Neural cell (in vitro differentiated cells): ENCODE data around the gene NDUFA8. TPM values are rescaled to one million over a fixed set of nuclear protein-coding genes. Genes with fewer than 3 reads are reported as not detected.

ENCODE experiments used
- H2AFZ ChIP-seq: fragments of 200-600, 300-800 bp; sonication (generic), shearing (Covaris generic); 2 replicates; pipeline ENCODE4 v1.6.0; 2014; ENCODE audit warnings: low read depth, mild to moderate bottlenecking, antibody characterized with exemption, low read length, moderate library complexity
- H3F3A ChIP-seq: fragments of 200-600 bp; shearing (Covaris generic); 2 replicates; pipeline ENCODE4 v1.6.1; 2016; ENCODE audit warnings: mild to moderate bottlenecking, moderate library complexity, mixed read lengths, antibody characterized with exemption, low read length; ENCODE audit not compliant: insufficient read depth, poor library complexity, severe bottlenecking
- H3K27ac ChIP-seq: fragments of 200-600, 300-800 bp; sonication (generic), shearing (Covaris generic); 2 replicates; pipeline ENCODE4 v1.5.1; 2014; ENCODE audit warnings: mild to moderate bottlenecking, low read length, moderate library complexity
- H3K27me3 ChIP-seq: fragments of 300-800, 200-600 bp; sonication (generic), shearing (Covaris generic); 2 replicates; pipeline ENCODE4 v1.6.0; 2014; ENCODE audit warnings: mild to moderate bottlenecking, low read depth, low read length, moderate library complexity; ENCODE audit not compliant: insufficient read depth
- H3K36me3 ChIP-seq: fragments of 300-800, 200-600 bp; sonication (generic), shearing (Covaris generic); 2 replicates; pipeline ENCODE4 v1.5.1; 2014; ENCODE audit warnings: mild to moderate bottlenecking, antibody characterized with exemption, low read length, moderate library complexity; ENCODE audit not compliant: insufficient read depth
- H3K4me2 ChIP-seq: fragments of 300-800, 200-600 bp; sonication (generic), shearing (Covaris generic); 2 replicates; pipeline ENCODE4 v1.6.0; 2014; ENCODE audit warnings: mild to moderate bottlenecking, low read length
- H3K4me3 ChIP-seq: fragments of 300-800, 200-600 bp; sonication (generic), shearing (Covaris generic); 2 replicates; pipeline ENCODE4 v1.5.1; 2014; ENCODE audit warnings: mild to moderate bottlenecking, low read length, moderate library complexity
- H3K79me2 ChIP-seq: fragments of 200-600 bp; shearing (Covaris generic); replicated peaks from 2 replicates; pipeline ENCODE4 v1.6.0; 2014; ENCODE audit warnings: mild to moderate bottlenecking, low read length, moderate library complexity; ENCODE audit not compliant: insufficient read depth
- H3K9ac ChIP-seq: fragments of 300-800, 200-600 bp; sonication (generic), shearing (Covaris generic); 2 replicates; pipeline ENCODE4 v1.6.1; 2016; ENCODE audit warnings: mild to moderate bottlenecking, low read length, mixed read lengths
- H3K9me2 ChIP-seq: fragments of 200-600 bp; shearing (Covaris generic); 2 replicates; pipeline ENCODE4 v1.6.1; 2016; ENCODE audit warnings: mild to moderate bottlenecking, low read length, mixed read lengths; ENCODE audit not compliant: insufficient read depth
- H3K9me3 ChIP-seq: fragments of 200-600, 300-800 bp; sonication (generic), shearing (Covaris generic); 2 replicates; pipeline ENCODE4 v1.6.1; 2016; ENCODE audit warnings: mild to moderate bottlenecking, mixed run types, low read length, moderate library complexity, mixed read lengths
- H4K20me1 ChIP-seq: fragments of 200-600 bp; shearing (Covaris generic); 2 replicates; pipeline ENCODE4 v1.6.1; 2016; ENCODE audit warnings: mild to moderate bottlenecking, mixed run types; ENCODE audit not compliant: insufficient read depth
- CTCF ChIP-seq: fragments of 450-650 bp; IDR thresholded peaks from 2 replicates; pipeline ENCODE4 v1.5.1; 2014; ENCODE audit warnings: antibody characterized with exemption, mild to moderate bottlenecking, moderate library complexity; ENCODE audit not compliant: poor library complexity, severe bottlenecking
- EP300 ChIP-seq: fragments of 450-650 bp; conservative IDR thresholded peaks from 2 replicates; pipeline ENCODE4 v1.6.1; 2014; ENCODE audit warnings: antibody characterized with exemption, mild to moderate bottlenecking, moderate library complexity; ENCODE audit not compliant: poor library complexity, severe bottlenecking
- EZH2 ChIP-seq: fragments of 200-600, 300-800 bp; shearing (Covaris generic), sonication (generic); IDR thresholded peaks from 2 replicates; pipeline ENCODE4 v1.6.1; 2014; ENCODE audit warnings: antibody characterized with exemption, low read length, borderline replicate concordance, mild to moderate bottlenecking; ENCODE audit not compliant: insufficient read depth, poor library complexity, severe bottlenecking
- MXI1 ChIP-seq: fragments of 450-650 bp; conservative IDR thresholded peaks from 2 replicates; pipeline ENCODE4 v1.6.1; 2014; ENCODE audit warnings: antibody characterized with exemption, mild to moderate bottlenecking; ENCODE audit not compliant: poor library complexity, severe bottlenecking
- POLR2AphosphoS5 ChIP-seq: IDR thresholded peaks from 2 replicates; pipeline ENCODE4 v1.6.1; 2012
- RAD21 ChIP-seq: fragments of 450-650 bp; conservative IDR thresholded peaks from 2 replicates; pipeline ENCODE4 v1.6.1; 2014; ENCODE audit warnings: antibody characterized with exemption, mild to moderate bottlenecking, moderate library complexity
- REST ChIP-seq: IDR thresholded peaks from 2 replicates; pipeline ENCODE4 v1.6.1; 2012; ENCODE audit warnings: borderline replicate concordance
- SMC3 ChIP-seq: fragments of 450-650 bp; conservative IDR thresholded peaks from 2 replicates; pipeline ENCODE4 v1.6.1; 2014; ENCODE audit warnings: antibody characterized with exemption, mild to moderate bottlenecking, moderate library complexity; ENCODE audit not compliant: poor library complexity
- TAF1 ChIP-seq: IDR thresholded peaks from 2 replicates; pipeline ENCODE4 v1.6.1; 2012; ENCODE audit warnings: low read depth
- polyA plus RNA-seq: library from polyadenylated mRNA; depleted of rRNA; stranded (reverse); fragments of >200 nt; gene quantifications from 2 replicates; pipeline ENCODE4 v1.2.3, GENCODE V29; 2014

NDUFA8 gene
- polyA plus RNA-seq, 1 donor from 2014 or later = 65.0 TPM

GRCh38 chr9:122192914-122193525 is 33.4 kb upstream of the NDUFA8 start:
- Histone ChIP-seq H4K20me1 (no peaks in the 10 kb centered on the region), H3K36me3 (no peaks in the 10 kb centered on the region), H2AFZ (no peak overlapping the region), H3K79me2 (no peaks in the 10 kb centered on the region), H3K9ac (no peak overlapping the region), H3K27ac (no peak overlapping the region), H3K9me2 (no peaks in the 10 kb centered on the region), H3K4me3 (no peak overlapping the region), H3K9me3 (no peaks in the 10 kb centered on the region), H3K4me2 (no peak overlapping the region), H3K27me3 (no peaks in the 10 kb centered on the region), H3F3A (no peaks in the 10 kb centered on the region)
- TF ChIP-seq MXI1 (no peak), EZH2 (no peak), TAF1 (no peak), CTCF (no peak), RAD21 (no peak), REST (no peak), SMC3 (no peak), EP300 (no peak), POLR2AphosphoS5 (no peak)

- Histone ChIP-seq H3K9me3 (no peaks in the 10 kb centered on the region), H3K27ac (no peak overlapping the region), H3K79me2 (no peaks in the 10 kb centered on the region), H3K27me3 (no peaks in the 10 kb centered on the region), H3K36me3 (no peaks in the 10 kb centered on the region), H2AFZ (no peak overlapping the region), H3F3A (no peaks in the 10 kb centered on the region), H3K4me3 (no peak overlapping the region), H3K9me2 (no peaks in the 10 kb centered on the region), H3K9ac (no peak overlapping the region), H3K4me2 (no peak overlapping the region), H4K20me1 (no peaks in the 10 kb centered on the region)
- no peak for TF ChIP-seq RAD21
- no peak for TF ChIP-seq TAF1
Observed at GRCh38 chr9:122192261-122192875, 32.8 kb upstream of the NDUFA8 start.
